GF-D8 (cell line): ENCODE results near the gene CMC2.

ENCODE experiments used
- DNase-seq: peaks from one replicate; lab custom pipeline; 2025; lab: John Stamatoyannopoulos, UW

The CMC2 gene

DNA sequence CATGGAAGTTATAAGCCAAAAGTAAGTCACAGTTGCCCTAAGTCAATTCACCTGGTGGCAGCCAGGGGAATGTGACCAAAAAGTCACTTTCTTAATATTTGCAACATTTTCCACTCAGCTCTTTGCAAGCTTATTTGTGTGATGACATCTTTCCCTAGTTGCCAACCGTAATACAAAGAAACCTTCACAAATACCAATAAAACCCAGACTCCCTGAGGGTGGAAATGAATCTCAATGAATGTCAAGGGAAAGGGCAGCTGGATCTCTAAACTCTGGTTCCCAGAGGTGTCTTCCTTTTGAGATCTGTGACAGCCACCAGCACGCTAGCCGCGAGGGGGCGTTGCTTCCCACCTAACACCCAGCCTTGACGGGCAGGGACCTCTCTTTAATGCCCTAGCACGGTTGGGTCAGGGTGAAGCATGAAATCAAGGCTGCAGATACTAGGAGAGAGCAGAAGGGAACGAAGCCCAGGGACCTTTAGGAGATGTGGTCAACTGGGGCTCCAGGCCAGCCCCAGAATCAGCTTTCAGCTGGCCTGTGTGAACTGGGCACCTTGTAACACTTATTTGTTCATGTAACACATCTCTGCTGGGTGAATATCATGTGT lies 82.2 kb downstream of the CMC2 start:
- DNase-seq = no peak

DNA sequence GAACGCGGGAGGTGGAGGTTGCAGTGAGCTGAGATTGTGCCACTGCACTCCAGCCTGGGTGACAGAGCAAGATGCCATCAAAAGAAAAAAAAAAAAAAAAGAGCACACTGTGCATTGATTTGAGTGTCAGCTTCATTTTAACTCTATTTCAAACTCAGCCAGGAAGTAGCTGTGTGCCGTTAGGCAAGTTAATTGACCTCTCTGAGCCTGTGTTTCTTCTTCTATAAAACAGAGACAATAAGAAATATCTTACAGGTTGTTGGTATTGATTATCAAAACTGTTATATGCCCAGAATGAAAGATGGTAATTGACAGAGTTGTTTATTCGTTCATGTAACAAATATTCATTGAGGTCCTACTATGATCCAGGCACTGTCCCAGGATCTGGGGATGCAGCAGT lies 83.3 kb downstream of the CMC2 start:
- DNase-seq = no peak
